Measurements from ENCODE around the gene ADAM33.

- TF ChIP-seq ELF4 (IDR thresholded peaks at IDR 0.05) (no peak), HDGF (IDR thresholded peaks at IDR 0.05; ENCODE audit: borderline replicate concordance) (no peak), L3MBTL2 (conservative IDR thresholded peaks at IDR 0.05) (no peak), BHLHE40 (IDR thresholded peaks at IDR 0.05; ENCODE audit: borderline replicate concordance) (no peak)
These were observed 48.2 kb upstream of the ADAM33 start for GRCh38 chr20:3729811-3730540.

Measured in HEK293T (cell line).